ENCODE results near the gene NFAM1.

Gene NFAM1

GRCh38 chr22:42332089-42332488, 100.1 kb downstream of the NFAM1 start:
- no peak for DNase-seq

- DNase-seq = no peak
Observed at GRCh38 chr22:42331014-42331413, 101.2 kb downstream of the NFAM1 start.
